MM.1S (cell line): ENCODE measurements around the gene CCP110.

ENCODE experiments used
- EZH2 ChIP-seq: fragments of 300-600 bp; sonication (generic); optimal IDR thresholded peaks from 2 replicates; pipeline ENCODE3; 2017; ENCODE audit warnings: low read depth, mild to moderate bottlenecking, antibody characterized with exemption, low read length, mixed read lengths
- EZH2phosphoT487 ChIP-seq: fragments of 300-600 bp; sonication (generic); IDR thresholded peaks from 2 replicates; pipeline ENCODE4 v1.6.1; 2018; ENCODE audit warnings: antibody characterized with exemption, low read length
- TF ChIP-seq, protein P1 (sequence below): fragments of 300-600 bp; sonication (generic); IDR thresholded peaks from 2 replicates; pipeline ENCODE4 v1.5.1; 2016; ENCODE audit warnings: antibody characterized with exemption, low read length, mixed read lengths

DNA sequence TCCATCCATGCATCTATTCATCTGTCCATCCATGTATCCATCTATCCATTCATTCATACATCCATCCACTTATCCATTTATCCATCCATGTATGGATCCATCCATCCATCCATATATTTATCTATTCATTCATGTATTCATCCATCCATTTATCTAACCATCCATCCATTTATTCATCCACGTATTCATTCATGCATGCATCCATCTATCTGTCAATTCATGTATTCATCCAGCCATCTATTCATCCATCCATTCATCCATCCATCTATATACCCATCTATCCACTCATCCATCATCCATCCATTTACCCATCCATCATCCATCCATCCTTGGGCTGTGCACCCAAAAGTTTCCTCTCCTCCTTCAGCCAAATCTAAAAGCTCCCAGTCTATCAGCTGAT, 45.2 kb upstream of the CCP110 start:
- TF ChIP-seq, protein P1, sequence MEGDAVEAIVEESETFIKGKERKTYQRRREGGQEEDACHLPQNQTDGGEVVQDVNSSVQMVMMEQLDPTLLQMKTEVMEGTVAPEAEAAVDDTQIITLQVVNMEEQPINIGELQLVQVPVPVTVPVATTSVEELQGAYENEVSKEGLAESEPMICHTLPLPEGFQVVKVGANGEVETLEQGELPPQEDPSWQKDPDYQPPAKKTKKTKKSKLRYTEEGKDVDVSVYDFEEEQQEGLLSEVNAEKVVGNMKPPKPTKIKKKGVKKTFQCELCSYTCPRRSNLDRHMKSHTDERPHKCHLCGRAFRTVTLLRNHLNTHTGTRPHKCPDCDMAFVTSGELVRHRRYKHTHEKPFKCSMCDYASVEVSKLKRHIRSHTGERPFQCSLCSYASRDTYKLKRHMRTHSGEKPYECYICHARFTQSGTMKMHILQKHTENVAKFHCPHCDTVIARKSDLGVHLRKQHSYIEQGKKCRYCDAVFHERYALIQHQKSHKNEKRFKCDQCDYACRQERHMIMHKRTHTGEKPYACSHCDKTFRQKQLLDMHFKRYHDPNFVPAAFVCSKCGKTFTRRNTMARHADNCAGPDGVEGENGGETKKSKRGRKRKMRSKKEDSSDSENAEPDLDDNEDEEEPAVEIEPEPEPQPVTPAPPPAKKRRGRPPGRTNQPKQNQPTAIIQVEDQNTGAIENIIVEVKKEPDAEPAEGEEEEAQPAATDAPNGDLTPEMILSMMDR: no peak
- TF ChIP-seq EZH2 (no peak), EZH2phosphoT487 (no peak)
